ENCODE data around the gene RGS7. TPM values are rescaled to one million over a fixed set of nuclear protein-coding genes. Genes with fewer than 3 reads are reported as not detected.

RGS7 gene
- total RNA-seq, 2 experiments from 2014 or later = not detected

DNA sequence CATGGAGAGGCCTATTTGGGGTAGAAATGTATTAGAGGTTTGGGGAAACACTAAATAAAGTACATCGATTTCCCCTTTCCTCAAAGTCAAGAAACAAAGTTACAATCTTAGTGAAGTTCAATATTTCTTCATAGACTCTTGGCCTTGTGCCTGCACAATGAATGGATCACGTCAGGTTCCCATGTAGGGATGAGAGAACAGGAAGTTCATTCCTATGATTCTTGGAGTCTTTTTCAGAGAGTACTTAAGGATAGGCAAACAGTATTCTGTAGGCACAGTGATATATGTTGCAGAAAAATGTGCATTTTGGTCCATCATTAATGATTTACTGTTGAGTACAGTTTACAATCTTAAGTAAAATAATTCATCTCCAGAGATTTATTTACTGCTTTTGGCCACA, 275.5 kb downstream of the RGS7 start:
- H3K27me3 Mint-ChIP-seq = no peaks in the 10 kb centered on the region
- CTCF ChIA-PET = no interaction called here
- H3K27ac Mint-ChIP-seq = no peak overlapping the region
- no peaks in the 10 kb centered on the region for H3K4me1 Mint-ChIP-seq
- DNase-seq = no peak
- no peak for ATAC-seq
- H3K9me3 Mint-ChIP-seq (ENCODE audit: low read depth) = peaks cover 2% of the 10 kb centered on the region
- no peaks in the 10 kb centered on the region for H3K36me3 Mint-ChIP-seq
- H3K4me3 Mint-ChIP-seq = no peak overlapping the region

DNA sequence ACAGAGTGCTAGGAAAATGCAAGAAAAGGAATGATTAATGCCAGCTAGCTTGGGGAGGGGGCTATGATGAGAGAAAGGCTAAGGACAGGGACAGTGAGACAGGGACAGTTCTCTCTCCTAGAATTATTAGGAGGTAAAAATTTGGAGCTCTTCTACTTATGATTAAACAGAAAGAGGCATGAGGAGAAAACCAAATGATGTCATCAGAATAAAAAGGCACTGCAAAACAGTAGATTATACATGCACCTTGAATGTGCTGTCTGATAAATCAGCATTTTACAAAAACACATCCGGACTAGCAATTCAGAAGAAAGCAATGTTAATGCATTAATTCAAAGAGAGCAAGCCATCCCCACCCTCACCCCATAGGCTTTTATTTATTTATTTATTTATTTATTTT, 277.5 kb downstream of the RGS7 start:
- no peaks in the 10 kb centered on the region for H3K36me3 Mint-ChIP-seq
- CTCF ChIA-PET = no interaction called here
- no peaks in the 10 kb centered on the region for H3K27me3 Mint-ChIP-seq
- peaks cover 2% of the 10 kb centered on the region for H3K9me3 Mint-ChIP-seq (ENCODE audit: low read depth)
- no peak overlapping the region for H3K4me3 Mint-ChIP-seq
- DNase-seq (no peak), ATAC-seq (no peak)
- H3K27ac Mint-ChIP-seq = no peak overlapping the region
- H3K4me1 Mint-ChIP-seq = no peaks in the 10 kb centered on the region

DNA sequence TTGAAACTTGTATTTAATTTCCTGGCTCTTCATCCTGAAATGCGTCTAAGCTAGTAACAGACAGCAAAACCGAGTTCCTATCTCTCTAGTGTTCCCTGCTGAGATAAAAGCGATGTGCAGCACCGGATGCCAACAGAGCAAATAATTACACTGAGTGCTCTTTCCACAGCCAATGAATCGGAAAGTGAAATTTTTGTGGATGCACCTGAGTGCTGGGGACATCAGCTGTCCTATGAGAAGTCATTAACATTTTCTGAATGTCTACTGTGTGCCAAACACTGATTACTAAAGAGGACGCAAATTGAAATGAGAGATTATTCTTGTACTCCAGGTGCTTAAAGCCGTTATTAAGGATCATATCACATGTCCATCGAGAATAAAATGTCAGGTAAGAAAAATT, 278.0 kb downstream of the RGS7 start:
- no peaks in the 10 kb centered on the region for H3K36me3 Mint-ChIP-seq
- CTCF ChIA-PET = no interaction called here
- H3K9me3 Mint-ChIP-seq (ENCODE audit: low read depth) = peaks cover 1% of the 10 kb centered on the region
- no peaks in the 10 kb centered on the region for H3K4me1 Mint-ChIP-seq
- H3K27me3 Mint-ChIP-seq = no peaks in the 10 kb centered on the region
- no peak overlapping the region for H3K27ac Mint-ChIP-seq
- H3K4me3 Mint-ChIP-seq = no peak overlapping the region
- ATAC-seq (no peak), DNase-seq (no peak)

DNA sequence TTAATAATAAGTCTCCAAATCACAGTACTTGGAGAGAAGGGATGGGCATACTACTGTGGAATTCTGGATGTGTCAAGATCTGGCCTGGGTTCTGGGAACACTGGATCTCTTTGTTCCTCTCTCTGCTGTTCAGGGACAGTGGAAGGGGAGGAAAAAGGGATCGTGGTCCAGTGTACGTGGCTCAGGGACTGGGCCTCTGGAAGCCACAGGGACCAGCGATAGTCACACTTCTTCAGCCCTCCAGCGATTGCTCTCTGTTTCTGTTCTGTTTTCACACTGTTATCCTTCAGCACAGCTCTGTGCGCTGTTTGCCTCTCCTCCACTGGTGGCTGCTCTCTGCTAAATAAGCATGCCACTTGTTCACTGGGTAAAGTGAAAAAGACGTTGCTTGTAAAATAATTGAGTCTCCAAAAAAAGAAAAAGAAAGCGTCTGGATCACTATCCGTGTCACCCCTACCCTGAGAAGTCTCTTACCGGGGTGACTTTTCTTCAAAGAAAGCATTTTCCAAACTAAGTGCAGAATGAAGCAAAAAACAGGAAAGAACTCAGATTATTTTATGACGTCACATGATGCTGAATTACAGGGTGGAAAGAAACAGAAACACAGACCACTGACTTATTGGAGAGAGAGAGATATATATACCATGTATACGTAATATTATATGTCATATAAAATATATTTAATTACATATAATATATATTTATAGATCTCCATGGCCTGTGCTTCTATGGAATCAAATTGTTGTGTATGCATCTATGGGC, 279.4 kb downstream of the RGS7 start:
- H3K36me3 Mint-ChIP-seq = no peaks in the 10 kb centered on the region
- no peak overlapping the region for H3K4me3 Mint-ChIP-seq
- H3K9me3 Mint-ChIP-seq (ENCODE audit: low read depth) = no peaks in the 10 kb centered on the region
- no peak for DNase-seq
- H3K4me1 Mint-ChIP-seq = no peaks in the 10 kb centered on the region
- no peak overlapping the region for H3K27ac Mint-ChIP-seq
- CTCF ChIA-PET = no interaction called here
- no peak for ATAC-seq
- H3K27me3 Mint-ChIP-seq = no peaks in the 10 kb centered on the region

DNA sequence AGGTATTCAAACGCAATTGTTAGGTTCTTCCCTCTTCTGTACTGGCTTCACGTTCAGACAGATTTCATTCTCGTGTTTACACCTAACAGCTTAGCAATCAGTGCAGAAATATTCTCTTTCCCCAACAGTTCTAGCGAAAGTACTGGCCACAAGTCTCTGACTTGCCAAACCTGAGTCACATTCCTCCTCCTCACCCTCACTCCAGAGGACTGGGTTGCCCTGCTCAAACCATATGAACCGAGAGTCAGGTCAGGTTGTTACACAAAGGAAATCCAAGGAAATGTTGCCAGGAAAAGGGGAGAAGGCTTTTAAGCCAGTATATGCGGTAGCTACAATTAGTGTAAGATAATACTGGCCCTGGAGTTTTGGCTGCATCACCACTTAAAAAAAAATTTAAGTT, 282.5 kb downstream of the RGS7 start:
- no peaks in the 10 kb centered on the region for H3K27me3 Mint-ChIP-seq
- CTCF ChIA-PET = no interaction called here
- peaks cover 2% of the 10 kb centered on the region for H3K9me3 Mint-ChIP-seq (ENCODE audit: low read depth)
- H3K4me1 Mint-ChIP-seq = no peaks in the 10 kb centered on the region
- DNase-seq (no peak), ATAC-seq (no peak)
- no peak overlapping the region for H3K4me3 Mint-ChIP-seq
- H3K36me3 Mint-ChIP-seq = no peaks in the 10 kb centered on the region
- no peak overlapping the region for H3K27ac Mint-ChIP-seq

DNA sequence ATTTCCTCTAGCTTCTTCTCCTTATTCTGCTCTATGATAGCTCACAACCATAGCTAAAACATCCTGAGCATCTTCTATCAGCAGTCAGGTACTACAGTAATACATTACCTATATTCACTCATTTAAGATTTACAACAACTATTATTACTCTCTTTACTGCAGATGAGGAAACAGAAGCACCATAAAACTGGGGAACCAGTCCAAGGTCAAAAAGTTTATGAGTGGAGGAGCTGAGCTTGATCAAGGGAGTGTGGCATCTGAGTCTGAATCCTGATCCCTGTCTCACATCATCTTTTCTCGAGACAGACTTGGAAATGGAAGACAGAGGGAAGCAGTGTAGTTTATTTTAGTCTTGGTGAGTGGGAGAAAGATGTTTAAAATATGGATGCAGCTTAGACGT, 288.6 kb downstream of the RGS7 start:
- Mint-ChIP-seq H3K9me3 (ENCODE audit: low read depth) (peaks cover 2% of the 10 kb centered on the region), H3K4me3 (no peak overlapping the region), H3K36me3 (no peaks in the 10 kb centered on the region), H3K27me3 (no peaks in the 10 kb centered on the region), H3K27ac (no peak overlapping the region), H3K4me1 (no peaks in the 10 kb centered on the region)
- no peak for ATAC-seq
- no peak for DNase-seq
- CTCF ChIA-PET = no interaction called here

DNA sequence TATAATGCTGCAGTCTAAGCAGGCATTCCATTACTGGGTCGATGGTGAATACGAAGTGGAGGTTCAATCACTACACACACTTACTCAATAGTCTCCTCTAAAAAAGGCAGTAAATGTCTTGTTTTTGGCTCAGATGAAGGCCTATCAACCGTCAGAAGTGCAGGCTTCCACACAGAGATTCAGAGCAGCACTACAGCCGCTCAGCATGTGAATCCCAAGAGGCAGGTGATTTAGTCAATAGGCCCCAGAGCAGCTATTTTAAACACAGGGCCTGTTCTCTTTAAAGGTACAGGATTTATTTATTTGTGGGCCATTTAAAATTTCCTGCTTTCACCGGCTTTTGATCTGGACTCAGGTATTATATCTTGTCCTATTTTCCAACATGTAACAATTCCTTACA, 293.7 kb downstream of the RGS7 start:
- H3K4me3 Mint-ChIP-seq = no peak overlapping the region
- no peaks in the 10 kb centered on the region for H3K4me1 Mint-ChIP-seq
- CTCF ChIA-PET = no interaction called here
- no peaks in the 10 kb centered on the region for H3K27me3 Mint-ChIP-seq
- no peak overlapping the region for H3K27ac Mint-ChIP-seq
- ATAC-seq = no peak
- DNase-seq = no peak
- no peaks in the 10 kb centered on the region for H3K36me3 Mint-ChIP-seq
- peaks cover 11% of the 10 kb centered on the region for H3K9me3 Mint-ChIP-seq (ENCODE audit: low read depth)

DNA sequence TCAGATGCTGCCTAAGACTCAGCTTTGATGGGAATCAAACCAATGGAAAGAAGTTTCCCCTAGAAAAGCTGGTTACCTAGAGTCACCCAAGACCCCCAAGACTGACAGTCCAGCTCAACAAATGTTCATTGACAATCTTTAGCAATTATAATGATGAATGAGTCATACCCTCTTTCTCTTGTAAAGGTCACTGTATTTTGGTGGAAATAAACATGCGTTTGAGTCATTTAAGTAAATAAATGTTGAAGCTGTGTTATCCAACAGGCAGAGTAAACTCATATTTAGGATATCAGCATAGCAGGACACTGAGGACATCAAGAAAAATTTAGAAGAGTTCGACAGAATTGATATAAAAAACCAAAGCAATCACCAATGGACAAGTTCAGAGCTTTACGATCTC, 295.9 kb downstream of the RGS7 start:
- no peaks in the 10 kb centered on the region for H3K27me3 Mint-ChIP-seq
- ATAC-seq = no peak
- CTCF ChIA-PET = no interaction called here
- peaks cover 13% of the 10 kb centered on the region for H3K9me3 Mint-ChIP-seq (ENCODE audit: low read depth)
- DNase-seq = no peak
- no peaks in the 10 kb centered on the region for H3K4me1 Mint-ChIP-seq
- H3K4me3 Mint-ChIP-seq = no peak overlapping the region
- H3K36me3 Mint-ChIP-seq = no peaks in the 10 kb centered on the region
- no peak overlapping the region for H3K27ac Mint-ChIP-seq

DNA sequence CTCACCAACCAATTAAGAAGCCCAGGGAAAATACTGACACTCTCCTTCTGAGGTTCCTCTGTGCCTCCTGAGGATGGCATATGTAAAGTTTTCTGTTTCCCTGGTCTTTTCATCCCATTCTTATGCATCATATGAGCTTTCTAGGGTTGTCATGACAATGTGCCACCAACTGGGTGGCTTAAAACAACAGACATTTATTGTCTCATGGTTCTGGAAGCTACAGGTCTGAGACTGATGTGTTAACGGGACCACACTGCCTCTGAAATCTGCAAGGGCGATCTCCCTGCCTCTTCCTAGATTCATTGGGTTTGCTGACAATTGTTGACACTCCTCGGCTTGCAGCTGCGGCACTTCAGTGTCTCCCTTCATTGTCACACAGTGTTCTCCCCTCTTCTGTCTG, 308.4 kb downstream of the RGS7 start:
- Mint-ChIP-seq H3K9me3 (ENCODE audit: low read depth) (peaks cover 2% of the 10 kb centered on the region), H3K4me1 (no peaks in the 10 kb centered on the region), H3K27me3 (no peaks in the 10 kb centered on the region), H3K36me3 (no peaks in the 10 kb centered on the region), H3K4me3 (no peak overlapping the region), H3K27ac (no peak overlapping the region)
- CTCF ChIA-PET = no interaction called here
- ATAC-seq (no peak), DNase-seq (no peak)

DNA sequence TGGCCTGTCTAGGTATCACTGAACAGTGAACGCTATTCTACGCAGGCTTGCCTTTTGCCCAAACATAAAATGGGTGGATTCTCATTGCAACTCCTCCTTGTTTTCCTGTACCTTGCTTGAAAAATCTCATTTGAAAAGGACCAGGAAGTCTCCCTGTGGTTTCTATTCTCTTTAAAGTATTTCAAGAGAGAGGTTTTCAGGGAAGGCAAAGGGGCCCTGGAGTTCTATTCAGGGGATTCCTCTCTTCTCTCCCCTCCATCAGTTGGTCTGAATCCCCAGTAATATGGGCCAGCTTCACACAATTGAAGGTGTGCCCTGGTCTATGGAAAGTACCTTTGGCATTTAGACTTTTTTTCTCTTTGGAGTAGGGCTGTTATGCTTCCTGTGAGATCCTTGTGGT, 311.3 kb downstream of the RGS7 start:
- no peaks in the 10 kb centered on the region for H3K36me3 Mint-ChIP-seq
- no peak overlapping the region for H3K27ac Mint-ChIP-seq
- peaks cover 2% of the 10 kb centered on the region for H3K9me3 Mint-ChIP-seq (ENCODE audit: low read depth)
- CTCF ChIA-PET = no interaction called here
- H3K4me1 Mint-ChIP-seq = no peaks in the 10 kb centered on the region
- DNase-seq (no peak), ATAC-seq (no peak)
- no peak overlapping the region for H3K4me3 Mint-ChIP-seq
- no peaks in the 10 kb centered on the region for H3K27me3 Mint-ChIP-seq

DNA sequence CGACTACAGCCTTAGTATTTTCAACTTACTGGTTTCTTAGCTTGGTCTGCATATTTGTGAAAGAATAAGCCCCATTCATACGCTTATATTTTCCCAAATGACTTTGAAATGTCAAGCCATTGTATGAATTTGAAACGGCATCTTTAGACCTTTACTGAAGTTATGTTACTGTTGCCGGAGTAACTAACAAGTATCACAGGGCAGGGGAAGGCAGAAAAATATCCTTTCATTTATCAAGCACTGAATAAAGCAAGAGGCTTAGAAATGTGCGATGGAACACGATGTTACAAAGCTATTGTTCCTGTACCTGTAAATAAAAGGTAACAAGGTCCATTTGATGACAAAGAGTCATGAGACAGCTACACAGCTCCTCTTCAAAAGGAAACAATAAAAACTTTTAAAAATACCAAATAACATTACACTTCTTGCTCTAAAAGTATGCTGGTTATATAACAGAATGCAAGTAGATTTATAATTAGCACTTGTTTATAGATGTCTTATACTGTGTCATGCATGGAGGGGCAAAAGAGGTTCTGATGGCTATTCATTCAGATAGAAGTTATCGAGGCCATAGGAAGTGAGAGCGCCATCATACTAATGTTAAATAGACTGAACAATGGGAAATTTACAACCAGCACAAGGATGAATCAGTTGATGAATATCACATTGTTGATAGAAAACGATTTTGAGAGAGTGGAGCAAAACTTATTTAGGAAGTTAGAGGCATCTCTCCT, 322.6 kb downstream of the RGS7 start:
- Mint-ChIP-seq H3K4me3 (no peak overlapping the region), H3K36me3 (no peaks in the 10 kb centered on the region), H3K27me3 (no peaks in the 10 kb centered on the region), H3K27ac (no peak overlapping the region), H3K4me1 (no peaks in the 10 kb centered on the region), H3K9me3 (ENCODE audit: low read depth) (peaks cover 5% of the 10 kb centered on the region)
- CTCF ChIA-PET = no interaction called here
- no peak for ATAC-seq
- no peak for DNase-seq

DNA sequence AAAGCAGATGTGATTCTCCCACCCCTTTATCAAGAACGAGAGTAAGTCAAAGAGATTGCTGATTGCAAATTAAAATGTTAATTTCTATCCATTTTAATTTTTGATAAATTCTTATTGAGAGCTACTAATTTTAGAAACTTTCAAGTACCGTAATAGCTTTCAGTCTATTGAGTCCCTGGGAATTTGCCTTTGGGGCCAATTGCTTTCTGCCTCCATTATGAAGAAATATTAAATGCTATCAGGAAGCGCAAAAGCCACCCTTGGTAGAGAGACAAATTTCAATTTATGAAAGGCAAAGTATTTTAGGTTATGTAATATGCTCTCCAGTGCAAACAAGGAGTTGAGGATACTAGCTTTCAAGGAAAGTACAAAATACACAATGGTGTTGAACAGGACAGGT, 332.2 kb downstream of the RGS7 start:
- Mint-ChIP-seq H3K4me1 (no peaks in the 10 kb centered on the region), H3K27me3 (no peaks in the 10 kb centered on the region), H3K36me3 (no peaks in the 10 kb centered on the region), H3K27ac (no peak overlapping the region), H3K9me3 (ENCODE audit: low read depth) (peaks cover 2% of the 10 kb centered on the region), H3K4me3 (no peak overlapping the region)
- ATAC-seq (no peak), DNase-seq (no peak)
- CTCF ChIA-PET = no interaction called here

DNA sequence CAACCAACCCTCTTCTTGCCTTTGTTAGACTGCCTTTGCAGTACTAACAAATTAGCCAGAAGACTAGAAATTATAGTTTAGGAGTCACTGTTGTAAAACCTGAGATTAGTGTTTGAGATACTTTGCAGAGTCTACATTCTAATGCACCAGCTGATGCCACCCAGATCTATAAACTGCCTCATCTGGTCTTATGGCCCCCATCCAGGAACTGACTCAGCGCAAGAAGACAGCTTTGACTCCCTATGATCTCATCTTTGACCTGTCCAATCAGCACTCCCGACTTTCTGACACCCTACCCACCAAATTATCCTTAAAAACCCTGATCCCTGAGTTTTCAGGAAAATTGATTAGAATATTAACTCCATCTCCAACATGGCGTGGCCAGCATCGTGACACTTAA, 334.6 kb downstream of the RGS7 start:
- H3K4me1 Mint-ChIP-seq = no peaks in the 10 kb centered on the region
- no peak for ATAC-seq
- H3K4me3 Mint-ChIP-seq = no peak overlapping the region
- no peak overlapping the region for H3K27ac Mint-ChIP-seq
- peaks cover 2% of the 10 kb centered on the region for H3K9me3 Mint-ChIP-seq (ENCODE audit: low read depth)
- no peak for DNase-seq
- CTCF ChIA-PET = no interaction called here
- no peaks in the 10 kb centered on the region for H3K36me3 Mint-ChIP-seq
- no peaks in the 10 kb centered on the region for H3K27me3 Mint-ChIP-seq

DNA sequence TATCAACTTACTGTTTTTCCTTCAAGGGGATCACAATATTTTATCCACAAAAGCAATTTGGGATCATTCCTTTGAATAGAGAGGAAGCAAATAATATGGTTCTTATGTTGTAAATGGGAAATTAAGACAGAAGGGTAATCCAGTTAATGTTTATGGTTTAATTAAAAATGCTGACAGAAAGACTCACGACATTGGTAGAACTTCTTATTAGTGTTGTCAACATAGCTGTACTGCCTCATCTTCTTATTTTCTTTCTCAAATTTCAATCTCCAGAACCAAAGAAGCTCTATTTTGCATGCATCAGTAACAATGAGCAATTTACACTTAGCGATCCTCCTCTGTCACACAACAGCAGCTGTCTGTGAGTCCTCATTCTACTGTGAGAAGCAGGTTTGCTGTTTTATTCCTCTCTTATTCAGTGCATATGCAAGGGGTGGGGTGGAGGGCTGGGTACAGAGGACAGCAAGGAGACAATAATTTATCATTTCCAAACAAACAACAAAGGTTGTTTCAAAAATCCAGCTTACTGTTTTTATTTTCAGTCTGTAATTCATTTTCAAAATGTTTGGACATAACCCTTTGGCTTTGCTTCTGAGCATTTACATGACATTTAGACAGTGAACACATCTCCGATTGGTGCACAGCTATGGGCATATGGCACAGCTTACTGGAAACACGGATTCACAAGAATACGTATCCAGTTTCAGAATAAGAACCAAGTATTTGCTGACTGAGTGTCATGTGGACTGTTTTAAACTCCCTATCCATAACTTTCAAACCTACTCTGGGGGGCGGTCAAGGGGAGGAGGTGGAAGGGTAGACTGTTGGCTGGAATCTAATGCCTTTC, 335.9 kb downstream of the RGS7 start:
- H3K36me3 Mint-ChIP-seq = no peaks in the 10 kb centered on the region
- peaks cover 8% of the 10 kb centered on the region for H3K9me3 Mint-ChIP-seq (ENCODE audit: low read depth)
- H3K4me3 Mint-ChIP-seq = no peak overlapping the region
- no peaks in the 10 kb centered on the region for H3K27me3 Mint-ChIP-seq
- H3K4me1 Mint-ChIP-seq = no peaks in the 10 kb centered on the region
- ATAC-seq (no peak), DNase-seq (no peak)
- H3K27ac Mint-ChIP-seq = no peak overlapping the region
- CTCF ChIA-PET = no interaction called here

Data from activated CD8-positive, alpha-beta memory T cell treated with anti-CD3 and anti-CD28 coated beads, Interleukin-2, amount 10 ng/mL, durations not matched to agents 7 days and 5 days (primary cell).